HG02610 (cell line): ENCODE measurements around the gene RUNX2.

Source experiments
- ATAC-seq: cut with Tn5 transposase; IDR thresholded peaks from one replicate; pipeline ENCODE4 v1.9.1; 2021; ENCODE audit warnings: mild to moderate bottlenecking, moderate library complexity; ENCODE audit not compliant: unreplicated experiment

The RUNX2 gene

DNA sequence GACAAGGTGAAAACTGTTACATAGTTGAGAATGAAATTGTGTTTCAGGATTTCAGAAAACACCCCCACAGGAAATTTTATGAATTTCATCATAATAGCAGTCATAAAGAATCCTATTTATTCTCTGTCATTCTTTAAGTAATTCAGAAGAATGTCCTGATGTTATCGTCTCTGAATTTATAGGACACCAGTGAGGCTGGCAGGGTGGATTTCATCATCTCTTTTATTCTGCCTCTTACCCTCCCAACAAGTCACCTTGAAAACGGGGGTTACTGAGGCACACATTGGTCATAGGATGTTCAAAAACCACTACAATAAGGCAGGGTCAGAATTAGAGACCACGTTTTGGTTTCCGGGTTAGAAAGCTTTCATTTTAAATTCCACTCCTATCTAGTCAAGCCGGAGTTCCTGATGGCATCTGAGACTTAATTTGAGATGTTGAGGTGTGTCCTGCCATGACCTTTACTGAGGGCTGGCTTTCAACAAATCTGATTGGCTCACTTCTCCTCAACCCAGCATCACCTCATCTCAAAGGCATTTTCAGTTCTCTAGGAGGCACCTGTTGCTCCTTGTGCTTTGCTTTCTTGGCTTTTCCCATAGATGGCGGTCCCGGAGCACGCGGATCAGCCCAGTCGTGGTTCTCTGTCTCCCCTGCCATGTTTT is 280.3 kb downstream of the RUNX2 start:
- no peak for ATAC-seq

DNA sequence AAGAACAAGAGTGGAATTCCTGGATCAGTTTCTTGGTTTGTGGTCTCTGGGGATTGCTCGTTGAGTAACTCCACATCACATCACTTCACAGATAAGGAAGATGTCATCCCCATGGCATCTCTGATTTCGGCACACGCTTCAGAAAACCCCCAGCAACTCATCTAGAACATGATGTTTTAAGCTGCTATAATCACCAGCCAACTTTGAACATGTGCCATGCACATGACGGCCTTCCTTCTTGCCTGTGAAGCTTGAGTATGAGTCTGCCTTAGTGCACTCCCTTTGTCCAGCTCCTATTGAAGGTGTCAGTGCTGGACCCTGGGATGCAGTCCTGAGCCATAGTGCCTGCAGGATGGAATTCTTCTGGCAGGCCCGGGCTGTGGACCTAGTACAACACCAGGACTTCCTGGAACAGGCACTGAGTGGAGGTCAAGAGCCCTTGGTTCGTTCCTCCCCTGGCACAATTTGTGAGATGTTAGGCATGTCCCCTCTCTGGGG is 281.1 kb downstream of the RUNX2 start:
- ATAC-seq = no peak

DNA sequence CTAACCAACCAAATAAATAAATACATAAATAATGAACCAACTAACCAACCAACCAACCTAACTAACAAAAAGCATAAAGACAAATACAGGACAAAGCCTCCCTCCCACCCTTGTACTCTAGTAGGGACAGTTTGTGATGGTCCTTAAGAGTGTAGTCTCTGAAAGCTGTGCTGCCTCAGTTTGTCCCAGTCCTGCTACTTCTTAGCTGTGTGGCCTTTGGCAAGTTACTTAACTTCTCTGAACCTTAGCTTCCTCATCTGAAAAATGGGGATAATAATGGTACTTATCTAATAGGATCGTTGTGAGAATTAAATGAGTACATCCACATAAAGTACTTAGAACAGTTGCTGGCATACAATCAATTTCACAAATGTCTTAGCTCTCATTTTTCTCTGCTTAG is 282.2 kb downstream of the RUNX2 start:
- no peak for ATAC-seq

DNA sequence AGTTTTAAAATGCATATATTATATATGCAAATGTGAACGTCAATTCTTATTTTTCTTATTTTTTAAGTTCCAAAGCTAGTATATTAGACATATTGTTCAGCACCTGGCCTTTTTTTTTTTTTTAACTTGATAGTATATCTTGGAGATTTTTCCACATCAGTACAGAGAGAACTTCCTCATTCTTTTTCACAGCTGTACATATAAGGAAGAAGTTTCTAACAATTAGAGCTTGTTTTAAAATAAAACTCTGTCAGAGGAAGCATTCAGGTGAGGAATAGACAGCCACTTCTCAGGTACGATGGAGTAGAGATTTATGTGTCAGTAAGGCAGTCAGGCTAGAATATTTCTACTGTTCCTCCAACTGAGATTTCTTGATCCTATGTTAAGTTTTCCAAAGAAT is 282.7 kb downstream of the RUNX2 start:
- ATAC-seq = no peak

DNA sequence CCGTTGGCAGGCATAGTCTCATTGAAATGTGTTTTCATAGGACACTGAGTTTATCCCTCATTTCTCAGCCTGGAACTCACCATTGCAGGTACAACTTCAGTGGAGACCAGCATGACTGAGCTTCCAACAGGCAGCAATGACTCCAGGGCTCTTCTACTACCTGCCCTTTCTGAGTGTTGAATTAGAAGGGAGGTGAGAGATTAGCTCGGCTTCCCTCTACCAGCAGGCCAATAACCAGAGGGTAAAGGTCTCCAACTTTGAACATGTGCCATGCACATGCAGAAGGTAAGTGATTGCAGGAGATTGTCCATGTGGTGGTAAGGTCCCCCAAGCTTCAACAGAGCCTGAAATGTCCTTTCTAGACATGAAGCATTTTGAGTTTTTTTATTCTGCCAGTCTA is 283.4 kb downstream of the RUNX2 start:
- no peak for ATAC-seq

DNA sequence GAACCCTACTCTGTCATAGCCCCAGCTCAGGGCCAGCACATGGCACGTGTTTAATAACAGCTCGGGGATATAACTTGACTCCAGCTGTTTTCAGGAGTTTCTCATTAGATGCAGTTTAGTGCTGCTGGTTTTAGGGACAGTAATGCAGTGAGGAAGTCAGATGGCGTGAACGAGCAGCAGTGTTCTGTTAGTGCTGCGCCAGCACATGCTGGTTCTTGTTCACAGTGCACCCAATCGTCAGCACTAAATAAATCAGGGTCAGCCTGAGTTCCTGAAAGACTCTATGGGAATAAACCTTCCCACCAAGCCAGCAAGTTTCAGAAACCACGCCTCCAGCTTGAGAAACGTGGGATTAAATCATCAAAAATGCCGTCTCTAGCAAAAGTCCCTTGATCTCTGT is 285.5 kb downstream of the RUNX2 start:
- ATAC-seq = no peak

DNA sequence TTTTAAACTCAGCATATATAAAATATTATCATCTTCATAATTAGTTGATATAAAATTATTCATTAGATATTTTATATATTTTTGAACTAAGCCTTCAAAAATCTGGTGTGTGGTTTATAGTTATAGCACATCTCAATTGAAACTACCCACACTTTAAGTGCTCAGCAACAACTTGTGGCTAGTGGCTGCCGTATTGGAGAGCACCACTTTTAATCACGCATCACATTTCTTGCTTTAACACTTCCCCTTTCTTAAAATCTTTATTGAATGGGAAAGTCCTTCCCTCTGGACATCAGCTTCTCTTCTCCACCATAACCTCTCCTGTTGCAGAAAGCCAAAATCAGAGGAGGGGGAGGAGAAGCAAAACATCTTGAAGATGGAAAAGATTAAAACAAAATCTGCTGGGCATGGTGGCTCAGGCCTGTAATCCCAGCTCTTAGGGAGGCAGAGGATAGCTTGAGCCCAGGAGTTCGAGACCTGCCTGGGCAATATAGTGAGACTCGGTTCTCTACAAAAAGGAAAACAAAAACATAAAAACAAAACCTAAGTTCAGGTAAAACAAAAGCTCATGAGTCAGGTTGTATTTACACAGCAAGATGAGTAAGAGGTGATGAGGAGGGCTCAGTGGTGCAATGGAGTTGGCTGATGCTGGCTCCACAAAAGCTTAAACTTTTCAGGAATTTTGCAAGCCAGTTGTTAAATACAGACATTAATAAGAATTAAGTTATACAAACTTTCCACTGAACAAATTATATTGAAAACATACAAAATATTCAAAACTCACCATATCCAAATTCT is 286.6 kb downstream of the RUNX2 start:
- ATAC-seq = no peak

DNA sequence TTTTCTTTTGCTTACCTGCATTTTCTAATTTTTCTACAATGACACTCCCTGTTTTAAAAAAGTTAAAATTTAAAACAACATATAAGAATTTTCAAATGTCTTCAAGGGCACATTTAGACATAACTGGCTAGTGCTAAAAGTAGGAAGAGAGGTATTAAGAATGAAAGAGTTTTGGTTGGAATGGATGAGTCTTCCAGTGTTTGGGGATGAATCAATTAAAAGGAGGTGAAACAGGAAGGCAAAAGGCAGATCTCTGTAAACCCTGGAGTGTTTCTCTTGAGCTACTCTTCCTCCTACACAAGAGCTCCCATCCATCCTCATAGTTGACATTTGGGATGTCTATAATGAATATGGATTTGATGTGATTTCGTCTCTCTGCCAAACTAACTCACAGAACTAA is 288.1 kb downstream of the RUNX2 start:
- ATAC-seq = no peak

DNA sequence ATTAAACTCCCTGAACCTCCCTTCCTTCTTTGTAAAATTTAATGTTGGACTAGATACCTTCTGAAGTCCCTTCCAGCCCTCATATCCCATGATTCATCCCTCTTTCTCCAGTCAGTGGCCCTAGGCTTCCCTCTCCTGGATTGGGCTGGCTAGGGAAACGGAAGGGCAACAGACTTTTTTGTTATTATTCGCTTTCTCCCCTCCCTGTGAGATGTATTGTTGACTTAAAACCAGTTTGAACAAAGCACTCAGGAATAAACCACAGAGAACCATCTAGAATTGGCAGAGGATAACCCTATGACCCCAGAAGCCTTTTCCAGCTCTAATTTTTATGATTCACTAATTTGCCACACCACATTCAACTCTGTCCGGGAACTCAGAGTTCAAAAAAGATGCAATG is 289.3 kb downstream of the RUNX2 start:
- no peak for ATAC-seq

DNA sequence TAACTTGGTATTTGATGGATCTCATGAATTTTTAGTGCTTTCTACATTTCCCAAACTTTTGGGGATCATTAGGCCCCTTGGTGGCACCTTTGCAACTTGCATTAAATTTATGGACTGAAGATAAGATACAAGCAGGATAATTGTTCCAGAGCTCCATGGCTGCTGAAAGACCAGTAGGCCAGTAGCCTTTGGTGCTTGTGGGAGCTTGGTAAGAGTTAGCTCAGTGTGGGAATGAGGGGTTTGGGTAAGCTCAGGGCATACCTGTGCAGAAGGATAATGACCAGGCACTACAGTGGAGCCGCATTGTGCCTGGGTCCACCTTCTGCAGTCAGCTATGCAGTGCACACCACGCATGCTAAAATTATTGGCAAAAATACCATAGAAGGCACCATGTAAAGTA is 290.1 kb downstream of the RUNX2 start:
- ATAC-seq = no peak

DNA sequence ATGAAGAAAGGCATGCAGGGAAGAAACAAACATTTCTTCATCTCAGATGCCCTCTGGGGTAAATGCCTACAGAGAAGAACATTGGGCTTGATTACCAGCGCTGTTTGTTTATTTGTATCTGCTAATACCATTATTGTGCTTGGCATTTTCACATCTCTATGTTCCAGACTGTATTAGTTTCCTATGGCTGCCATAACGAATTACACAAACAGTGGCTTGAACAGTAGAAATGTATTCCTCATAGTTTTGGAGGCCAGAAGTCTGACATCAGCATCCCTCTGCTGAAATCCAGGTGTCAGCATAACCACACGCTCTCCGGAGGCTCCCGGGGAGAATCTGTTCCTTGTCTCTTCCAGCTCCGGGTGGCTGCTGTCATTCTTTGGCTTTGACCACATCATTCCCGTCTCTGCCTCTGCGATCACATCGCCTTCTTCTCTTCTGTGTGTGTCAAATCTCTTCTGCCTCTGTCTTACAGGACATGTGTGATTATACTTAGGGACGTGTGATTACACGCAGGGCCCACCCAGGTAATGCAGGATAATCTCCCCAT is 291.2 kb downstream of the RUNX2 start:
- ATAC-seq = no peak

DNA sequence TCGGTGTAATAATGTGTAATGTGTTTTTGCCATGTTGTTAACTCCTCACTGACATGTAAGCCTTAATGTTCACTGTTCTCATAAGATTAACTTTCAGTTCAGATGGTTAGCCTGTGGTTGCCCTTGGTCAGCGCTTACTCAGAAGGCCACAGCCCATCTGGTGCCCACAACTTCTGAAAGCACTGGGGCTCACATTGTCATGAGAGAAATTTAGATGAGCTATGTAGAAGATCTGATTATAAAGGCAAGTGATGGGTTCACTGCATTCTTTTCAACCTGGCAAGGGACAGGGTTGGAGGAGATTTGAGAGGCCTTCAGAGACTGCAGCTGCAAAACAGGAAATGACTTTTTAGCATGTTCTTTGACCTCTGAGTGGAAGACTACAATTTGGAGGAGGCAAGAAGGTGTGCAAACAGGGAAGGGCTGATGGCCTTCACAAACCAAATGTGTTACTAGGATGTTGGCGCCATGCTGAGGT is 291.9 kb downstream of the RUNX2 start:
- ATAC-seq = no peak

DNA sequence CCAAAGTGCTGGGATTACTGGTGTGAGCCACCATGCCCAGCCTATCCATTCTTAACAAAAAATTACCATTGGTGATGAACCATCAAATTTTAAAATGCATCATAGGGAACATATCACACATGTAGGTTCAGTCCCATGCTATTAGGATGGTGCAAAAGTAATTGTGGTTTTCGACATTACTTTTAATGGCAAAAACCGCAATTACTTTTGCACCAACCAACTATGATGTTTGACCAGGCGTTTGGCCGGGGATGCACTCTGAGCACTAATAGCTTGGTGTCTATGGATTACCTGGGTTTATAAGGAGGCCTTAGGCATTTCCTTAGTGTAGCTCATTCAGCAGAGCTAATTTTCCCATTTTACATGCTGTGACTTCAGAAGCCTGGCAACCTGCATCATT is 296.1 kb downstream of the RUNX2 start:
- no peak for ATAC-seq

DNA sequence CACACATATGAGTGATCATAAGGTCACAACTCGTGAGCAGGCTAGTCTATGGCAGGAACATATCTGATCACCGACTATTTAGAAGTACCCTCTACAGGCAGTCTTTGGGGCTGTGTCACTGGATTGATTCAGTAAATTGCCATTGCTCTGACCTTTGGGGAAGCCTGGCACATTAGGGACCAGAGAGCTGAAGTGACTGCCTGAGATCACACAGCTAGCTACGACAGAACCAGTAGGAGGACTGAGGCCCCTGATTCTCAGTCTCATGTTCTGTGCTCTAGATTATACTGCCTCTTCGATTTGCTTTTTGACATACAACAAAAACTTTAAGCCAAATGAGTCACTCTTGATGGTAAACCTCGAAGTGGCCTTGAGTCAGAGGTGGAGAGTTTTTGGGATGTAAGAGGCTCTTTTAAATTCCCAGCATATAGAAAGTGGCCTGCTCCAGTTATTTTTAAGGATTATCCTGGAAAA is 297.1 kb downstream of the RUNX2 start:
- no peak for ATAC-seq

DNA sequence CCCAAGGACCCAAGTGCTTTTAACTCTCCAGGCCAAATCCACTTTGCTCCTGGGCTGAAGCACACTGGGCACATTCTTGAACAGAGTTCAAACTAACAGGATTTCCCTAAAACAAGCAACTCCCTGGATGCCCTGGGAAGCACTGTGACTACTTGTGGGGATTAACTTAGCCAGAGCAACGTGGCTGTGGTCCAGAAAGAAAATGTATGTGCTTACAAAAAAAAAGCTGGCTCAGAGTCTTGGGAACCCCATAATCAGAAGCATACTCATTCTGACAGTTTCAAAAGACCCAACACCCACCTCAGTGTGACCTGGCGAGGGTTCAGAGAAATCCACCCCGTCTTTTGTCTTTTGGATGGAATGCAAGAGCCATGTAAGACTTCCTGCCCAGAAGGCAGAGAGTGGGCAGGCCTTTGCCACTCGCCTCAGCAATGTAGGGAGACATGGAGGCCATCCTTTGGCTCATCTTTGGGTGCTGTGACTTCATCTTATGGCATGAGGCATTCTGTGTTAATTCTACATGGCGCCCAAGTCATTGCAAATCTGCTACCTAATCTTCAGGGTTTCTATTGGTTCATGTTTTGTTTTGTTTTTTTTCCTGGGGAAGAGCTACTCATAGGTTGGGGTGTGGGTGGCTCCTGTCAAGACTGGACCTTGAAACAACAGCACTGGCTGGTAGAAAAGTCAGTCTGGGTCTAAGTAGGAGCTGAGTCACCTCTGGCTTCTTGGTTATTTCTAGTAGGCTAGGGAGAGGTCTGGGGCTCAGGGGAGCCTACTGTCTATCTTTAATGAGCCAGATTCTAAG is 298.2 kb downstream of the RUNX2 start:
- no peak for ATAC-seq

DNA sequence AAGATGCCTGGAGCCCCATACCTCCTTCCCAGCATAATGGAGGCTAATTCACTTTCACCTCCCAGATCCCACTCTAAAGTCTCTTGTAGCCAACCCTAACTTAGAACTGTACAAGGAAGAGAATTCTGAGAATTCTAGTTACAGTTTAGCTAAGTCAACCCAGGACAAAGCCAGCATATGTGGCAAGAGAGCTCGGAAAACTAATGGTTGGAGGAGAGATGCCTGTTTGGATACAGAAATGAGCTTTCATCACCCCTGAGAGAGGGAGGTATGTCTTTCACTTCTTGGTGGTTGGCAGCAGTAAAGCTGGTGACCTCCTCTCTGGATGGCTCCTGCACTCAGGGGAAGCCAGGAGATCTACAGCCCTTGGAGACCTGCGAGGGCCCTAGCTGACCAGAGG is 302.2 kb downstream of the RUNX2 start:
- ATAC-seq = no peak

DNA sequence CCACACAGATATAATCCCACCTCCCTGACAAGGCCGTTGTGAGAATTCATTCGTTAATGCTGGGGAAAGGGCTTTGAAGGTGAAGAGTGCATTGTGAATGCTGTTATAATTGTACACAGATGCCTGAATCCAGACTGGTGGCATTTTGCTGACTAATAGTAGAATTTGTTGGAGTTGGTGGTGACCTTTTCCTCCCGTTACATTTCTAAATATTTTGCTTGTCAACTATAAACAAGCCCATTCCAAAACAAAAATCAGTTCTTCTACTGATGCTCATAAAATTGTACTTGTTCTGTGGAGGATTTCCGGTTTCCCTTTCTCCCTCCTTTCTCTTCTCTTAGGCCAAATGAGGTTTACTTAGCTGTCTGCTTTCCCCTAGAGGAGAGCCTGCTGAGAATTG is 302.7 kb downstream of the RUNX2 start:
- ATAC-seq = no peak

DNA sequence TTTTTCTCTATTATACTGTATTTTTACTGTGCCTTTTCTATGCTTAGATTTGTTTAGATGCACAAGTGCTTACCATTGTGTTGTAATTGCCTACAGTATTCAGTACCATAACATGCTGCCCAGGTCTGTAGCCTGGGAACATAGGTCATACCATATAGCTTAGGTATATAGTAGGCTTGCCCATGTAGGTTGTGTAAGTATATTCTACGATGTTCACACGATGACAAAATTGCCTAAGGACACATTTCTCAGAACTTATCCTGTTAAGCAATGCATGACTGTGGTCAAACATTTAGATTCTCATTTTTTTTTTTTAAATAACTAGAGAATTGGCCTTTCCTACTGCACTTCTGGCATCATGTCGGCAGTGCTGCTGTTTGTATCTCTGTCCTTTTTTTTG is 303.3 kb downstream of the RUNX2 start:
- ATAC-seq = no peak

DNA sequence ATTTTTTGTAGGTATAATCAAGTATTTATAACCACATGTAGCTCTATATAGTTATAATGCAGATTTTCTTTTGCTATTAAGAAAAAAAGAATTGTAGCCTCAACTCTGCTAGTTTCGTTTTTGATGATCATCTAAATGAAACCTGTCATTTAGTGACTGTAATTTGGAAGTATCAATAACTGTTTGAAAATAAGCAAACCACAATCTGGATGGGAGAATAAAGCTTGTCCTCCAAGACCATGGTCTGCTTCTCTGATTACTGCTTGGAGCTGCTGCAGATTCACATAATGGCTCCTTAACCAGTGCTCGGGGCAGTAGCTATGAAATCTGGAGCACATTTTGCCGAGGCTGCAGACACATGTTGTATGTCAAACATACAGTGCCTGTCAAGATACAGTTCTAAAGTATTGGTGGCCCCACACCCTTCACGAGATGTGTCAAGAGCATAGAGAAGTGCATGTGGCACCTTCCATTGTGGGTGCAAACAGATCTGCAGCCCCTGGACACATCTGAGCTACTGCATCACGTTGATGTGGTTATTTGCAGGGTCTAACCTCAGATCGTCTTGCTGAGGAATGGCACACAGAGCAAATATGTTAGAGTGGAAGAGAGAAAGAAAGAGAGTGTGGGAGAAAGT is 305.3 kb downstream of the RUNX2 start:
- ATAC-seq = no peak

DNA sequence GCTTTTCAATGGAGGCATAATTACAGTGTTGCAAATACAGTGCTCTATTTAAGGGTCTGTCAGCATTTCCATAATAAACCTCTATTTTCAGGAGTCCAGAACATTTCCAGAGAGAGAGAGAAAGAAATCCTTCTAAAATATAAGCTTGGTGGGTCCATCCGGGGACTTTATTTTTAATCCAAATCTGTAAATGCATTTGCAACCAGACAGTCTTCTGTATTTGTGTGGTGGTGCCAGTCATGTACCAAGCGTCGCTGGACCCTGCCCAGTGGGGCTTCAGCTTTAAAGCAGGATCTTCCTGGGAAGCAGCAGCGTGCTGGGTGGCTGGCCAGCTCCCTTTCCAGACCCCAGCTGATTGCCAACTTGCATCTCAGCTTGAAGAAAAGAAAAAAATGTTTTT is 306.1 kb downstream of the RUNX2 start:
- ATAC-seq = no peak
